ENCODE data around the gene GNS. TPM values are rescaled to one million over a fixed set of nuclear protein-coding genes. Genes with fewer than 3 reads are reported as not detected.
A peak's percentile ranks its signal among the peaks of the same experiment; 100 is the strongest.

Gene GNS
- total and polyA plus RNA-seq, 3 experiments from 2014 or later, result 20.7 to 47.5 (median 21.1) TPM

- peak overlapping the region in 2 of 8 donors; percentile 42 to 56 for H3K27ac Mint-ChIP-seq
- peaks cover 5% of the 10 kb centered on the region for H3K4me1 ChIP-seq (ENCODE audit: insufficient read depth, low read length)
- H3K36me3 Mint-ChIP-seq, result peaks cover 2 to 80% (median 31%) of the 10 kb centered on the region in 3 donors
- CTCF ChIA-PET, result no interaction called here
- H3K27ac ChIP-seq (ENCODE audit: low read depth, low read length), result no peak overlapping the region
- POLR2A ChIA-PET, result no interaction called here
- H3K9me3 ChIP-seq (ENCODE audit: low read length), result no peaks in the 10 kb centered on the region
- H3K9me3 Mint-ChIP-seq, result no peaks in the 10 kb centered on the region
- H3K27me3 Mint-ChIP-seq, result no peaks in the 10 kb centered on the region
- no peak overlapping the region for H3K4me3 ChIP-seq (ENCODE audit: low read length)
- H3K4me1 Mint-ChIP-seq, result peaks cover 33 to 40% (median 37%) of the 10 kb centered on the region in 3 donors
- no peak overlapping the region for H3K4me3 Mint-ChIP-seq
- H3K27me3 ChIP-seq (ENCODE audit: insufficient read depth, low read length, poor library complexity, severe bottlenecking), result no peaks in the 10 kb centered on the region
- H3K36me3 ChIP-seq (ENCODE audit: insufficient read depth, low read length), result peaks cover 23% of the 10 kb centered on the region
- no peak for DNase-seq
Observed at GRCh38 chr12:64716839-64717455, 42.3 kb downstream of the GNS start.

GRCh38 chr12:64716371-64716770, 42.8 kb downstream of the GNS start:
- POLR2A ChIA-PET, result no interaction called here
- Histone ChIP-seq H3K36me3 (ENCODE audit: insufficient read depth, low read length) (peaks cover 21% of the 10 kb centered on the region), H3K4me3 (ENCODE audit: low read length) (no peak overlapping the region), H3K9me3 (ENCODE audit: low read length) (no peaks in the 10 kb centered on the region), H3K27ac (ENCODE audit: low read depth, low read length) (no peak overlapping the region), H3K4me1 (ENCODE audit: insufficient read depth, low read length) (peaks cover 5% of the 10 kb centered on the region), H3K27me3 (ENCODE audit: insufficient read depth, low read length, poor library complexity, severe bottlenecking) (no peaks in the 10 kb centered on the region)
- H3K4me3 Mint-ChIP-seq, result no peak overlapping the region
- H3K27ac Mint-ChIP-seq, result peak overlapping the region in 5 of 8 donors; percentile 4 to 70 (median 56)
- H3K4me1 Mint-ChIP-seq, result peaks cover 33 to 40% (median 37%) of the 10 kb centered on the region in 3 donors
- H3K9me3 Mint-ChIP-seq, result no peaks in the 10 kb centered on the region
- DNase-seq, result no peak
- CTCF ChIA-PET, result interaction anchor here (0.9 kb wide), 1 partner anchor 17 kb away, joined by 3 read pairs; no protein-coding TSS in a partner anchor
- no peaks in the 10 kb centered on the region for H3K27me3 Mint-ChIP-seq
- peaks cover 0 to 77% (median 28%) of the 10 kb centered on the region in 3 donors for H3K36me3 Mint-ChIP-seq

DNA sequence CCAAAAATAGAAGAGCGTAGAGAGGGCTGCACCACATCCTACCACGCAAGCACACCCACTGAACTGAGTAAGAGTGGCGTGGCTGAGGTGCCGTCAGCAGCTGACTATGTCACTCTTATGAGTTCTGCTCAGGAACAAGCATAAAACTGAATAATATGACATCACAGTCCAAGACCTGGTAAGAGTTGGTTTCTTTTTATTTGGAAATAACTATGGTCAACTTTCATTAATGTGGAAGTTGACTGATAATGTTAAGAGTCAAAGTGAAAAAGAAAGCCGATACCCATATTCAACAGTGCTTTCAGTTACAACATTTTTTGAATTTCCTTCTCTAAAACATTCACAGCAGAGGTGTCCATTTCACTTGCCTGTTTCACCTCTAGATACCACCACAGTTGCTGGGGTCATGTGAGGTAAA, 44.6 kb downstream of the GNS start:
- CTCF ChIA-PET, result interaction anchor here (0.6 to 1.8 kb wide), 3 partner anchors 17 to 165 kb away, joined by 3 to 4 read pairs (median 3); no protein-coding TSS in a partner anchor
- POLR2A ChIA-PET, result no interaction called here
- Histone ChIP-seq H3K36me3 (ENCODE audit: insufficient read depth, low read length) (peaks cover 9% of the 10 kb centered on the region), H3K27ac (ENCODE audit: low read depth, low read length) (no peak overlapping the region), H3K4me3 (ENCODE audit: low read length) (no peak overlapping the region), H3K4me1 (ENCODE audit: insufficient read depth, low read length) (peaks cover 5% of the 10 kb centered on the region), H3K27me3 (ENCODE audit: insufficient read depth, low read length, poor library complexity, severe bottlenecking) (no peaks in the 10 kb centered on the region), H3K9me3 (ENCODE audit: low read length) (no peaks in the 10 kb centered on the region)
- Mint-ChIP-seq H3K27ac (peak overlapping the region; percentile 1 to 88 (median 72)), H3K4me1 (peaks cover 33 to 40% (median 37%) of the 10 kb centered on the region in 3 donors), H3K27me3 (no peaks in the 10 kb centered on the region), H3K9me3 (no peaks in the 10 kb centered on the region), H3K4me3 (peak overlapping the region in 6 of 7 donors; percentile 6 to 86 (median 39)), H3K36me3 (peaks cover 0 to 70% (median 25%) of the 10 kb centered on the region in 3 donors)
- DNase-seq, result peak in 4 of 5 donors; percentile 3 to 66 (median 29)

- Histone ChIP-seq H3K27me3 (ENCODE audit: insufficient read depth, low read length, poor library complexity, severe bottlenecking) (no peaks in the 10 kb centered on the region), H3K9me3 (ENCODE audit: low read length) (no peaks in the 10 kb centered on the region), H3K4me1 (ENCODE audit: insufficient read depth, low read length) (peaks cover 5% of the 10 kb centered on the region), H3K36me3 (ENCODE audit: insufficient read depth, low read length) (peaks cover 6% of the 10 kb centered on the region), H3K4me3 (ENCODE audit: low read length) (no peak overlapping the region), H3K27ac (ENCODE audit: low read depth, low read length) (no peak overlapping the region)
- DNase-seq, result no peak
- CTCF ChIA-PET, result interaction anchor here (1.0 kb wide), 1 partner anchor 36 kb away, joined by 3 read pairs; no protein-coding TSS in a partner anchor
- Mint-ChIP-seq H3K27ac (peak overlapping the region in 5 of 8 donors; percentile 19 to 76 (median 66)), H3K36me3 (peaks cover 0 to 64% (median 21%) of the 10 kb centered on the region in 3 donors), H3K27me3 (no peaks in the 10 kb centered on the region), H3K4me1 (peaks cover 33 to 40% (median 37%) of the 10 kb centered on the region in 3 donors), H3K4me3 (no peak overlapping the region), H3K9me3 (no peaks in the 10 kb centered on the region)
- POLR2A ChIA-PET, result no interaction called here
Observed at GRCh38 chr12:64713376-64713775, 45.8 kb downstream of the GNS start.

- ChIA-PET CTCF (interaction anchor here (1.6 kb wide), 1 partner anchor 14 kb away, joined by 3 read pairs; no protein-coding TSS in a partner anchor), POLR2A (no interaction called here)
- Histone ChIP-seq H3K4me3 (ENCODE audit: low read length) (no peak overlapping the region), H3K36me3 (ENCODE audit: insufficient read depth, low read length) (no peaks in the 10 kb centered on the region), H3K27ac (ENCODE audit: low read depth, low read length) (no peak overlapping the region), H3K27me3 (ENCODE audit: insufficient read depth, low read length, poor library complexity, severe bottlenecking) (no peaks in the 10 kb centered on the region), H3K9me3 (ENCODE audit: low read length) (no peaks in the 10 kb centered on the region), H3K4me1 (ENCODE audit: insufficient read depth, low read length) (no peaks in the 10 kb centered on the region)
- no peaks in the 10 kb centered on the region for H3K9me3 Mint-ChIP-seq
- no peak overlapping the region for H3K4me3 Mint-ChIP-seq
- peaks cover 15 to 17% (median 17%) of the 10 kb centered on the region in 3 donors for H3K4me1 Mint-ChIP-seq
- H3K27ac Mint-ChIP-seq, result peak overlapping the region in 1 of 8 donors; percentile 54
- no peak for DNase-seq
- H3K36me3 Mint-ChIP-seq, result peaks cover 0 to 50% (median 7%) of the 10 kb centered on the region in 3 donors
- no peaks in the 10 kb centered on the region for H3K27me3 Mint-ChIP-seq
Observed at GRCh38 chr12:64709429-64709828, 49.8 kb downstream of the GNS start.

- no peak overlapping the region for H3K4me3 Mint-ChIP-seq
- DNase-seq, result no peak
- no peaks in the 10 kb centered on the region for H3K27me3 Mint-ChIP-seq
- H3K36me3 Mint-ChIP-seq, result peaks cover 0 to 41% (median 7%) of the 10 kb centered on the region in 3 donors
- Histone ChIP-seq H3K27me3 (ENCODE audit: insufficient read depth, low read length, poor library complexity, severe bottlenecking) (no peaks in the 10 kb centered on the region), H3K4me3 (ENCODE audit: low read length) (no peak overlapping the region), H3K27ac (ENCODE audit: low read depth, low read length) (no peak overlapping the region), H3K9me3 (ENCODE audit: low read length) (no peaks in the 10 kb centered on the region), H3K4me1 (ENCODE audit: insufficient read depth, low read length) (no peaks in the 10 kb centered on the region), H3K36me3 (ENCODE audit: insufficient read depth, low read length) (no peaks in the 10 kb centered on the region)
- ChIA-PET POLR2A (no interaction called here), CTCF (interaction anchor here (0.8 to 3.2 kb wide), 3 partner anchors 10 to 159 kb away, joined by 3 to 17 read pairs (median 4); no protein-coding TSS in a partner anchor)
- H3K27ac Mint-ChIP-seq, result no peak overlapping the region
- no peaks in the 10 kb centered on the region for H3K9me3 Mint-ChIP-seq
- H3K4me1 Mint-ChIP-seq, result peaks cover 0 to 4% (median 2%) of the 10 kb centered on the region in 3 donors
Observed at GRCh38 chr12:64707926-64708325, 51.3 kb downstream of the GNS start.

DNA sequence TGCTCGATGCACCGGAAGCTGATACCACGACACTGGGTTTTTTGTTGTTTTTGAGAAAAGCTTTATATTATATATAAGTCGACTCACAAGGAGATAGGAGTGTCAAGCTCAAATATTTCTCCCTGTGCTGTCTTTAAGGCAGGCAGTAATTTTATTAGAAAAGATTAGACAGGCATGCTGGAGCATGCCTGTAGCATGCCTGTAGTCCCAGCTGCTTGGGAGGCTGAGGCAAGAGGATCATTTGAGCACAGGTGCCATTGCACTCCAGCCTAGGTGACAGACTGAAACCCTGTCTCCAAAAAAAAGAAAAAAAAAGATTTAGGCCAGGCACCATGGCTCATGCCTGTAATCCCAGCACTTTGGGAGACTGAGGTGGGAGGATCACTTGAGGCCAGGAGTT, 51.8 kb downstream of the GNS start:
- CTCF ChIA-PET, result interaction anchor here (0.8 to 3.2 kb wide), 5 partner anchors 10 to 158 kb away, joined by 3 to 17 read pairs (median 4); no protein-coding TSS in a partner anchor

GRCh38 chr12:64706857-64707256, 52.3 kb downstream of the GNS start:
- H3K4me3 ChIP-seq (ENCODE audit: low read length), result no peak overlapping the region
- H3K27me3 ChIP-seq (ENCODE audit: insufficient read depth, low read length, poor library complexity, severe bottlenecking), result no peaks in the 10 kb centered on the region
- DNase-seq, result no peak
- no peaks in the 10 kb centered on the region for H3K9me3 Mint-ChIP-seq
- no peak overlapping the region for H3K4me3 Mint-ChIP-seq
- H3K27ac ChIP-seq (ENCODE audit: low read depth, low read length), result no peak overlapping the region
- H3K27ac Mint-ChIP-seq, result no peak overlapping the region
- H3K36me3 Mint-ChIP-seq, result peaks cover 0 to 45% (median 9%) of the 10 kb centered on the region in 3 donors
- peaks cover 7 to 10% (median 9%) of the 10 kb centered on the region in 3 donors for H3K4me1 Mint-ChIP-seq
- peaks cover 5% of the 10 kb centered on the region for H3K4me1 ChIP-seq (ENCODE audit: insufficient read depth, low read length)
- no peaks in the 10 kb centered on the region for H3K27me3 Mint-ChIP-seq
- CTCF ChIA-PET, result interaction anchor here (1.2 to 3.2 kb wide), 4 partner anchors 9 to 158 kb away, joined by 3 to 17 read pairs (median 4); no protein-coding TSS in a partner anchor
- POLR2A ChIA-PET, result no interaction called here
- H3K36me3 ChIP-seq (ENCODE audit: insufficient read depth, low read length), result no peaks in the 10 kb centered on the region
- H3K9me3 ChIP-seq (ENCODE audit: low read length), result no peaks in the 10 kb centered on the region

More for the DNA sequence above, 51.8 kb downstream of the GNS start:
- H3K9me3 Mint-ChIP-seq, result no peaks in the 10 kb centered on the region
- DNase-seq, result no peak
- H3K9me3 ChIP-seq (ENCODE audit: low read length), result no peaks in the 10 kb centered on the region
- H3K27ac ChIP-seq (ENCODE audit: low read depth, low read length), result no peak overlapping the region
- H3K27ac Mint-ChIP-seq, result no peak overlapping the region
- H3K4me1 Mint-ChIP-seq, result peaks cover 4 to 5% (median 4%) of the 10 kb centered on the region in 3 donors
- POLR2A ChIA-PET, result no interaction called here
- no peak overlapping the region for H3K4me3 ChIP-seq (ENCODE audit: low read length)
- H3K36me3 ChIP-seq (ENCODE audit: insufficient read depth, low read length), result no peaks in the 10 kb centered on the region
- no peaks in the 10 kb centered on the region for H3K27me3 ChIP-seq (ENCODE audit: insufficient read depth, low read length, poor library complexity, severe bottlenecking)
- H3K4me3 Mint-ChIP-seq, result no peak overlapping the region
- no peaks in the 10 kb centered on the region for H3K4me1 ChIP-seq (ENCODE audit: insufficient read depth, low read length)
- H3K27me3 Mint-ChIP-seq, result no peaks in the 10 kb centered on the region
- H3K36me3 Mint-ChIP-seq, result peaks cover 0 to 43% (median 7%) of the 10 kb centered on the region in 3 donors
